MM.1S (cell line): ENCODE data around the gene SRGAP3.

Experiments used
- EZH2 ChIP-seq: fragments of 300-600 bp; sonication (generic); optimal IDR thresholded peaks from 2 replicates; pipeline ENCODE3; 2017; ENCODE audit warnings: low read depth, mild to moderate bottlenecking, antibody characterized with exemption, low read length, mixed read lengths
- EZH2phosphoT487 ChIP-seq: fragments of 300-600 bp; sonication (generic); IDR thresholded peaks from 2 replicates; pipeline ENCODE4 v1.6.1; 2018; ENCODE audit warnings: antibody characterized with exemption, low read length
- TF ChIP-seq, protein P1 (sequence below): fragments of 300-600 bp; sonication (generic); IDR thresholded peaks from 2 replicates; pipeline ENCODE4 v1.5.1; 2016; ENCODE audit warnings: antibody characterized with exemption, low read length, mixed read lengths

DNA sequence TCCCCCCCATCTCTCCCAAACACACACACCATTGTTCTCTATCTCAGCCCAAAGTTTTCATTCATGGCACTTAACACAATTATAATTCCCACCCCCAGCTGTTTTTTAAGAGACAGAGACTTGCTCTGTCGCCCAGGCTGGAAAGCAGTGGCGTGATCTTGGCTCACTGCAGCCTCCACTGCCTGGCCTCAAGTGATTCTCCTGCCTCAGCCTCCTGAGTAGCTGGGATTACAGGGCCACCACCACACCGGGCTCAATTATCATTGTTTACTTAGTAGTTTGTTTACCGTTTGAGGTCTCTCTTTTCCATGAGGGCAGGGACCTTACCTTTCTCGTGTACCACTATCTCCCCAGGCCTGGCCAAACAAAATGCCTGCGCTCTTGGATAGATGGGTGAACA lies 206.4 kb downstream of the SRGAP3 start:
- TF ChIP-seq, protein P1, sequence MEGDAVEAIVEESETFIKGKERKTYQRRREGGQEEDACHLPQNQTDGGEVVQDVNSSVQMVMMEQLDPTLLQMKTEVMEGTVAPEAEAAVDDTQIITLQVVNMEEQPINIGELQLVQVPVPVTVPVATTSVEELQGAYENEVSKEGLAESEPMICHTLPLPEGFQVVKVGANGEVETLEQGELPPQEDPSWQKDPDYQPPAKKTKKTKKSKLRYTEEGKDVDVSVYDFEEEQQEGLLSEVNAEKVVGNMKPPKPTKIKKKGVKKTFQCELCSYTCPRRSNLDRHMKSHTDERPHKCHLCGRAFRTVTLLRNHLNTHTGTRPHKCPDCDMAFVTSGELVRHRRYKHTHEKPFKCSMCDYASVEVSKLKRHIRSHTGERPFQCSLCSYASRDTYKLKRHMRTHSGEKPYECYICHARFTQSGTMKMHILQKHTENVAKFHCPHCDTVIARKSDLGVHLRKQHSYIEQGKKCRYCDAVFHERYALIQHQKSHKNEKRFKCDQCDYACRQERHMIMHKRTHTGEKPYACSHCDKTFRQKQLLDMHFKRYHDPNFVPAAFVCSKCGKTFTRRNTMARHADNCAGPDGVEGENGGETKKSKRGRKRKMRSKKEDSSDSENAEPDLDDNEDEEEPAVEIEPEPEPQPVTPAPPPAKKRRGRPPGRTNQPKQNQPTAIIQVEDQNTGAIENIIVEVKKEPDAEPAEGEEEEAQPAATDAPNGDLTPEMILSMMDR, result no peak
- TF ChIP-seq EZH2 (no peak), EZH2phosphoT487 (no peak)
